Hippocampal formation (tissue), 2 donors: ENCODE measurements around the gene OR3A2.
"Not testable (repeated sequence)": the region's sequence is repeated elsewhere in the genome, so short reads cannot be mapped to it uniquely, and the experiment has no call there.

ENCODE experiments used
- DNase-seq, 2 donors: peaks; one replicate each; lab custom pipeline; 2025; lab: John Stamatoyannopoulos, UW

OR3A2 gene

DNA sequence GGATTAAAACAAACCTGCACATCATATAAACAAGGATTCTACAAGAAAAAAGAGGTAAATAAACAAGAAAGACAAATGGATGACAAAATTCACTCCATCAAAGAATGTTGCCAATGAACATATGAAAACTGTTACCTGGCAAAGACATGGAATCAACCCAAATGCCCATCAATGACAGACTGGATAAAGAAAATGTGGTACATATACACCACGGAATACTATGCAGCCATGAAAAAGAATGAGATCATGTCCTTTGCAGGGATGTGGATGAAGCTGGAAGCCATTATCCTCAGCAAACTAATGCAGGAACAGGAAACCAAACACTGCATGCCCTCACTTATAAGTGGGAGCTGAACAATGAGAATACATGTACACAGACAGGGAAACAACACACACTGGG lies 92.6 kb downstream of the OR3A2 start:
- DNase-seq, result not testable (repeated sequence)

DNA sequence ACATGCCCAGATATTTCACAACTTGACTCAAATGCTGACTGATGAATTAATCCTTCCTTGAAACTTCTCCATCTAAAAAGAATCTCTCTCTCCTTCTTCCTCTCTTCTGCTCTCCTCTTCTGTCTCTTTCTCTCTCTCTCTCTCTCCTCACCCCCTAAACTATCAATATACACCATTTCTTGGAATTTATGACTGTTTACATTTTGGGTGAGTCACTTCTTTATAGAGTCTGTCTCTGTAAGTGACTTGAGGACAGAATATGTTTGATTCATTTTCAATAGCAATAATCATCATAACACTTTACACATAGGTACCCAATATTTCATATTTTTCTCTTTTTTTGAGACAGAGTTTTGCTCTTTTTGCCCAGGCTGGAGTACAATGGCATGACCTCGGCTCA lies 103.2 kb downstream of the OR3A2 start:
- no peak for DNase-seq

DNA sequence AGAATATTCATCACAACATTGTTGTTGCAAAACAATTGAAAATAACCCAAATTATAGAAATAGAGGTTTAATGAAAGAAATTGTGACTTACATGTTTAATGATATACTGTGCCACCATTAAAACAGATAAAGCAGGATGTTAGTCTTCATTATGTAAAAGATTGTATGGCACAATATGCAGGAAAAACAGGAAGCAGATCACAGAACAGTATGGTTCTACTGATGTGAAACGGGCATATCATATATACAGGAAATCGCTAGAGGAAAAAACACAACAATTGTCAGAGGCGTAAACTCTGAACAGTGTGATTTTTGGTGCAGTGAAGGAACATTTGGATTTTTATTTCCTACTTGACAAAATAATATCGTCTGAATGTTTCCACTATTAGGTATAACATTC lies 110.0 kb downstream of the OR3A2 start:
- no peak for DNase-seq

DNA sequence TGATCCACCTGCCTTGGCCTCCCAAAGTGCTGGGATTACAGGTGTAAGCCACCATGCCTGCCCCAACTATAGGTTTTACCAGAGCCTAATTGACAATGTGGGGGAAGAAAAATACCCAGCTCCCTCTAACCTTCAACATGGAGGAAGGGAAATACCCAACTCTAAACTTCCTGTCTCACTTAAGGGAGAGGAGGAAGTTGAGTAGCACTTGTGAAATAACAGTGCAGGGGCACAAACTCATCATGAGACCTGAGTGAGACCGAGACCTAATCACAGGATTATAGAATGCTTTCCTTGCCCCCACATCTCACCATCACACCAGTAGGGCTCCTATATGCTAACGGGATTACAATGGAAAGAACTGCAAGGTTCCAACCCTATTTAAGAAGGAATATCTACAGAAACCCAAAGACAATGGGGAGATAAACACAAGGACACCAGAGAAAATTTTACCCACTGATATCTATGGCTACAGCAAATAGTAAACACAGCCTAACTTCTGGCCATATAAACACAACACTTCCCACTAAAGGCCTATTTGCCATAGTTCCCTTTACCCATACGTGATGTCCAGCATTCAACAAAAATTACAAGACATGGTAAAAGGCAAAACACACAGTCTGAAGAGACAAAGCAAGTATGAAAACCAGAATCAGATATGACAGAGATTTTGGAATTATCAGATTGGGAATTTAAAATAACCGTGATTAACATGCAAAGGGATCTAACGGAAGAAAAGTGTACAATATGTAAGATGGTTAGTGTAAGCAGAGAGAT lies 114.8 kb downstream of the OR3A2 start:
- no peak for DNase-seq

DNA sequence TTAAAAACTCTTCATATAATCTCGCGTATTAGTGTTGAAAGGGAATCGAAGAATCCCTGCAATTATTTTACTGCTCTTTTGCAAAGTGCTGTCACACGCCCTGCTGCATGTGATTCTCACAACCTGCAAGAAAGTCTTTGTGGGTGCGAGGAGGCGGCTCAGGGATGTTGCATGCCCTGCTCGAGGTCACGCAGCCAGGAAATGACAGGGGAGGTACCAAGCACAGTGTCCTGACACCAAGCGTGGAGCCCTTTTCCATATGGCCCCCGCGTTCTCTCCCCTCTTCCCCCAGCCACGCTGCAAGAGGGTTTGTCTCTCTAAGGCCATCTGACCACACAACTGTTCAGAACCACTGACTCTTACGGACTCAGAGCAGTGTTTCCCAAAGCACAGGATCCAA lies 125.5 kb downstream of the OR3A2 start:
- no peak for DNase-seq

DNA sequence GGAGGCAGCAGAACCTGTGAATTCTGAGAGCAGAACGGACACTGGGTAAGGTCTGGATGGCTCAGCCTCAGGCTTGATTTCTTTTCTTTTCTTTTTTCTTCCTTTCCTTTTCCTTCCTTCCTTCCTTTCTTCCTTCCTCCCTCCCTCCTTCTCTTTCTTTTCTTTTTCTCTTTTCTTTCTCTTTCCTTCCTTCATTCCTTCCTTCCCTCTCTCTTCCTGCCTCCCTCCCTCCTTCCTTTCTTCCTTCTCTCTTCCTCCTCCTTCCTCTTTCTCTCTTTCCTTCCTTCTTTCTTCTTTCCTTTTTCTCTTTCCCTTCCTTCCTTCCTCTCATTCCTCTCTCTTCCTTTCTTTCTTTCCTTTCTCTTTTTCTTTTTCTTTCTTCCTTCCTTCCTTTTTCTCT lies 125.9 kb downstream of the OR3A2 start:
- no peak for DNase-seq

DNA sequence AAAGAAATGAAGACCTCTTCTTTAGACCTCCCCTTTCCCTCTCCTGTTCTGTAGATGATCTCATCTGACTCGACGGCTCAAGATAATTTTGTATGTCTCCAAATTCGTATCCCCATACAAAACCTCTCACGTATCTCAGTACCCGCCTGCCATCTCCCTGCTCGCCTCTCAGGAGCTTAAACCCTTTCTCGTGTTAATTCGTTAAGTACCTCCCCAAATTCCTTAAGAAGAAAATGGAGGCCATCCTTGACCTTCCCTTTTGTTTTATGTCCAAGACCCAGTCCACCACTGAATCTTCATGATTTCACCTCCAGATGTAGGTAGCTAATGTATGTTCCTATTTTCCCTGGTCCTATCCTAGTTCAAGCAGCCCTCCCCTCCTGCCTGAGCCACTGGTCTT lies 129.5 kb downstream of the OR3A2 start:
- DNase-seq, result no peak

DNA sequence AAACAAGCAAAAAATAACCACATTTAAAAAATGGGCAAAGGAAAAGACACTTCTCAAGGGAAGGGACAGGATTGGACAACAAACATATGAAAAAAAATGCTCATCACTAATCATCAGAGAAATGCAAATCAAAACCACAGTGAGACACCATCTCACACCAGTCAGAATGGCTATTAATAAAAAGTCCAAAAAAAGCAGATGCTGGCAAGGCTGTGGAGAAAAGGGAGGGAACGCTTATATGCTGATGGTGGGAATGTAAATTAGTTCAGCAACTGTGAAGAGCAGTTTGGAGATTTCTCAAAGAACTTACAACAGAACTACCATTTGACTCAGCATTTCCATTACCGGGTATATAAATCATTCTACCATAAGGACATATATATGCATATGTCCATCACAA lies 137.1 kb downstream of the OR3A2 start:
- DNase-seq, result not testable (repeated sequence)

DNA sequence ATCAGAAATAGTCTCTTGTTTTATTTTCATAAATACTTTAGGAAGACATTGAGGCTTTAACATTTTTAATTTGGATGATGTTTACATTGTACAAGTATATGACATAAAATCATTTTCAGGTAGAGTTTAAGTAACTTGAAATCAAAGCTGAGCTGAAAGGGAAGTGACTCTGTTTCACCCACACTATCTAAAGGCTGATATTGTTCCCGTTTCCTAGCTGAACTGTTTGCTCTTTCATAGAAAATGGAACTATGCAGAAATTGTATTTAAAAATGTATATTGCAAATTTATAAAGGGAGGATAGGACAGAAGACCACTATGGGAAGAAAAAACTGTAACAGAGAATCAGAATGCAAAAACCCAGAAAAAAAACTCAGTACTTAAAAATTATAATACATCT lies 141.3 kb downstream of the OR3A2 start:
- not testable (repeated sequence) for DNase-seq

DNA sequence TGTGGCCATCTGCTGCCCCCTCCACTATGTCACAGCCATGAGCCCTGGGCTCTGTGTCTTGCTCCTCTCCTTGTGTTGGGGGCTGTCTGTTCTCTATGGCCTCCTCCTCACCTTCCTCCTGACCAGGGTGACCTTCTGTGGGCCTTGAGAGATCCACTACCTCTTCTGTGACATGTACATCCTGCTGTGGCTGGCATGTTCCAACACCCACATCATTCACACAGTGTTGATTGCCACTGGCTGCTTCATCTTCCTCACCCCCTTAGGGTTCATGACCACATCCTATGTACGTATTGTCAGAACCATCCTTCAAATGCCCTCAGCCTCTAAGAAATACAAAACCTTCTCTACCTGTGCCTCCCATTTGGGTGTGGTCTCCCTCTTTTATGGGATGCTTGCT lies 145.1 kb downstream of the OR3A2 start:
- not testable (repeated sequence) for DNase-seq

DNA sequence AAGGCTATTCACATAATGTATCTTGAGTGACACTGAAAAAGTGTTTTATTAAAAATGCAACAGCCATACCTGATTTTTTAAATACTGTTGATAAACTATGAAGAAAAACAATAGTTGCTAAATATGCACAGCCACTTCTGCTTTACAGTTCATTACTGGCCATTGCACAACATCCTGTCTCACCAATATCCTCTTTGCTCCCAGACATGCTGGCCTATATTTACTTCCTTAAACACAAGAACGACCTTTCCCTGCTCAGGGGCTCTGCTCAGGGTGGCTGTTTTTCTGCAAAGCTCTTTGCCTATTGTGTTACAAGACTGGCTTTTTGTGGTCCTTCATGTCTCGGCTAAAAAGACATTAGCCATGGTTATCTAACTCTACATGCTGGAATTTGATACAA lies 147.4 kb downstream of the OR3A2 start:
- DNase-seq, result not testable (repeated sequence)

DNA sequence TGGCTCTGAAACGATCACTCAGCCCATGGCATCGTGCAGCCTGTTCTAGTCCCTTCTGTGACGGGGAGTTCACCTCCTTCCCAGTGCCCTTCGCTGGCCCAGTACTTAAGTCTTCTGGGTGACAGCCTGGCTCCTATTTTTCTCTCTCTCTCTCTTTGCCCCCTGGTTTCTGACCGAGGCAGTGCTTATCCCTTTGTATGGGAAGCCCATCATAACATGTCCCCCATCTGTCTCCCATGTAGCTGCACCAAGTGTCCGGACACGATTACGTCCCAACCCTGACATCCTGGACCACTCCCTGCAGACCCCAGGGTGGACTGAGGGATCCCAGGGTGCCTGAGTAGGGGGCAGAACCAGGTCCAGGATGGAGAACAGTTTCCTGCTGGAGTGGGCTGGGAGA lies 153.8 kb downstream of the OR3A2 start:
- DNase-seq, result not testable (repeated sequence)
